HG03095 (cell line): ENCODE results near the gene RNPEPL1.

Experiments
- ATAC-seq: cut with Tn5 transposase; IDR thresholded peaks from one replicate; pipeline ENCODE4 v1.9.1; 2021; ENCODE audit warnings: moderate library complexity; ENCODE audit not compliant: unreplicated experiment

RNPEPL1 gene

DNA sequence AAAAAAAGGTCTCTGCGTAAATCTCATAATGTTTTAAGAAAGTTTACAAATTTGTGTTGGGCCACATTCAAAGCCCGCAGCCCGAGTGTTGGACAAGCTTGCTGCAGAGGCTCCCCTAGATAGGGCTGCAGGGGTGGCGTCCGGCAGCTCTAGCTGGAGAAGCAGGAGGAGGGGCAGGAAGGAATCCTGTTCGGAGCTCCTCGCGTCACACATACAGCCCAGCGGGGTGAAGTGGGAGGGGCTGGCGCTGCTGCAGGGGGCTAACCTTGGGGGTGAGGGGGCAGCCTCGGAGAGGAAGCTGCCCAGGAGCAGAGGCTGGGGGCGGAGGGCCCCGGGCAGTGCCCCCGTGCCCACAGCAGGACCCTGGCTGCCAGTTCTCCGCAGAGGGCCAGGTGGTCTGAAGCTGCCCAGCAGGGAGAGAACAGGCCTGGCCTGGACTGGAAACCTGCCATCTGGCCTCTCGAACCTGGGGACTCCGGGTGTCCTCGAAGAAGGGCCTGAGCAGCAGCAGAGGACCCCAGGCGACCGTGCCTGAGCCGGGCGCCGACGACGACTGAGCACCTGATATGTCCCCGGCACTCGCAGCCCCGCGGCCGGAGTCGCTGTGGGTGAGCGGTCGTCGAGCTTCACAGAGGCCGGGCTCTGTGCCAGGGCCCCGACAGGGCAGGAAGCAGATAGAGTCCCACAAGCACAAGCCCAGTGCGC lies 54.4 kb downstream of the RNPEPL1 start:
- ATAC-seq = no peak

DNA sequence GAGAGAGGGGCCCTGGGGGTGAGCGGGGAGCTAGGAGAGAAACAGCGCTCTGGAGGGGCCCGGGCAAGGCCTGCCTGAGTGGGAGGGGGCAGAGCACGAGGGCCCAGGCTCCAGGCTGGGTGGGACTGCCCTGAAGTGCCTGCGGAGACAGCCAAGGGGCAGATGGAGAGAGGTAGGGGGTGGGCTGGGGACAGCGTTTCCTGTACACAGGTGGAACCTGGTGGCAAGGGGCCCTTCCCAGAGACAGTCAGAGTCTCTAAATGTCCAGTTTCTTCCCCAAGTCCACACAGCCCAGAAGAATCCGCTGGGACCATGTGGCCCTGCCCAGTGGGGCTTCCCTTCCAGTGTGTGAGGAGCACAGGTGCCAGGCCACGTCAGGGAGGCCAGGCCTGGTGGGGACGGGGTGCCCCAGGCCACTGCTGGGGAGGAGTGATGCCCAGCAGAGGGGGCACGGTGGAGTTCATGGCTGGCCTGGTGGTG lies 55.3 kb downstream of the RNPEPL1 start:
- no peak for ATAC-seq

DNA sequence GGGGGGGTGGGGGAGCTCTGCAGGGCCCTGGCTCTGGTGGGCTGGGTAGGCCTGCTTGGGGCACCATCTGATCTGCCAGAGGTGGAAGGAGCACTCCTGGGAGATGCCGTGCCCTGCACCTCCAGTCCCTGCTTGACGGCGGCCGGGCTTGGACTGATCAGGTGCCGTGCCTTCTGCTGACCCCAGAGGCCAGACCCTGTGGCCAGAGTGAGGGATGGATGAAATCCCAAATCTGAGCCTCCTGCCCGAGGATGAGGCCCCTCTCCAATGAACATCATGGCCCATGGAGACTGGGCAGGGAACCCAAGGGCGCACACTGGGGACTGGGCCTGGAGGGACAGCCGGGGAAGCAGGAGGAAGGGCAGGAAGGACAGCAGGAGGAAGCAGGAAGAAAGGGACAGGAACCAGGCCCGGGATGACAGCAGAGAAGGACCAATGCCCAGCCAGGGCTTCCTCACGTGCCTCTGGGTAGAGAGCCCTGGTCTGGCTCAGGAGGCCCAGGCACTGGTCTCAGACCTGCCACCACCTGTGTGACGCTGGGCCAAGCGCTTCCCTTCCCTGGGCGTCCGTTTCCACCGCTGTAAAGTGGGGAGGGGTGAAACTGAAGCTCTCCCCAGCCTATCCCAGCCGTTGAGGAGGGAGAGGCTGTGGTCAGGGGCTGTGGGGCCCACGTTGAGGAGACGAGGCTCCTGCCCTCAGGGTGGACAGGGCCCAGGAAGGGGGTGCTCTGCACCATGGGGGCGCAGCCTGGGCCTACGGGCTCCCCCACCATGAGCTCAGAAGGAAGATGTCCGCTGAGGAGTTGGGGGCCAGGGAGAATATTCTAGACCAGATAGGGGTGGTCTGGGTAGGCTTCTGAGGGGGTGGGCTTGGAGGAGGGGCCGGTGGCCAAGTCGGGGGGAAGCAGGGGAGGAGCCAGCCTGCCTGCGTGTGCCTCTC lies 56.0 kb downstream of the RNPEPL1 start:
- no peak for ATAC-seq

DNA sequence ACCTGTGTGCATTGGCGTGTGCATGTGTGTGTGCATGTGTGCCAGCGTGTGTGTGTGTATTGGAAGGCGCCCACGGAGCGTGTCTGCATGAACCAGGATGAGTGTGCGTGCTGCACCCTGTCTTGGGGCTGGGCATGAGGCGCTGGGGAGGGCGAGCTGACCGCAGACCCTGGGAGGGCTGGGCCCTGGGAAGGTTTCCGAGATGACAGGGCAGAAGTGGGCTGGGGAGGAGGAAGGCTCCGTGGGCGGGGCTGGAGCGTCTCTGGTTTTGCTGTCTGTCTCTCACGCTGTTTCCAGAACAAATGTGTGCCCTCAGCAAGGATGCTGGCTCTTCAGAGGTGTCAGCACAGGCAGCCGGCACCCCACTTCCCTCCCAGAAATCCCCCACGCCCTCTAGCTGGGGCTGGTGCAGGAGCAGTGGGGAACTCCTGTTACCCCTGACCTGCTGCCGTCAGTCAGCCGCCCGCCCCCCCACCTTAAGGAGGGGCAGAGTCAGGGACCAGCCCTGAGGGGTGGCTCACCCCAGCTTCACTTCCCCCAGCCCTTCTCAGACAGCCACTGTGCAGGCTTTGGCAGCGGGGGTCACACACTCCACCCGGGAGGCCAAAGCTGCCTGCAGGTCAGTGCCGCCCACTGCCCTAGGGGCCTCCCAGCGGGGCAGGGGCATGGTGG lies 56.8 kb downstream of the RNPEPL1 start, which contains the start of gene GPR35:
Gene GPR35, plus strand, starts transcription at position 531 of the 672 bp plus-strand sequence. CDS start 4,473 bp downstream, outside the sequence.
- ATAC-seq = no peak

DNA sequence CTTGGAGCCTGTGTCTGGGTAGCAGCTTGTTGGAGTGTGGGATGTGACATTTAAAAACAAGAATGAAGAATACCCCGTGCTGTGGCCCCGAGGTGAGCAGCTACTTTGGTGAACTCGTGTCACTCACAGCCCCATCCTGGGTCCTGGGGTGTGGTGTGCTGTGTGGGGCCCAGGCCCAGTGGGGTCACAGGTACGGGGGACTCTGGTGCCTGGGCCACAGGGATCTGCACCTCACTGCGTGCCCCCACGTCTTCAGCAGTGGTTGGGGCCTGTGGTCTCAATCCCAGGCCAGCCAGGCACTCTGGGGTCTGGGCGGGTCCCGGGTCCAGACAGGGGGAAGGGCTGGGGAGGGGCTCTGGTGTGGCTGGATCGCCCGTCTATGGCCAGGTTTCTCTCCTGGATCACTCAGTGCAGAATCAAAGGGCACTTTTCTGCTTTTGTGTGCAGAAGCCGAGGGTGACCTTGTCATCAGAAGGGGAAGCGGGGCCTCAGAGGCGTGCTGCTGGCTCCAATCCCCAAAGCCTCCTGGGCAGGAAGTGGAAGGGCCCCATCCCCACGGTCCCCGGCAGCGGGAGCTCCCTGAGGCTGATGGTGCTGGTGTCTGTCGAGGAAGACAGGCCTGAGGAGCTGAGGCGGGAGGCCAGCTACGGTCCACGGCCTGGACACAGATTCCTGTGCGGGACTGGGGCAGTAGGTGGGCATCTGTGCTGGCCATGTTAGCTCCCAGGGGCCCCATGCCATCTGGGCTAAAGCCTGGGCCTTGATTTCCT lies 58.4 kb downstream of the RNPEPL1 start:
- ATAC-seq = no peak

DNA sequence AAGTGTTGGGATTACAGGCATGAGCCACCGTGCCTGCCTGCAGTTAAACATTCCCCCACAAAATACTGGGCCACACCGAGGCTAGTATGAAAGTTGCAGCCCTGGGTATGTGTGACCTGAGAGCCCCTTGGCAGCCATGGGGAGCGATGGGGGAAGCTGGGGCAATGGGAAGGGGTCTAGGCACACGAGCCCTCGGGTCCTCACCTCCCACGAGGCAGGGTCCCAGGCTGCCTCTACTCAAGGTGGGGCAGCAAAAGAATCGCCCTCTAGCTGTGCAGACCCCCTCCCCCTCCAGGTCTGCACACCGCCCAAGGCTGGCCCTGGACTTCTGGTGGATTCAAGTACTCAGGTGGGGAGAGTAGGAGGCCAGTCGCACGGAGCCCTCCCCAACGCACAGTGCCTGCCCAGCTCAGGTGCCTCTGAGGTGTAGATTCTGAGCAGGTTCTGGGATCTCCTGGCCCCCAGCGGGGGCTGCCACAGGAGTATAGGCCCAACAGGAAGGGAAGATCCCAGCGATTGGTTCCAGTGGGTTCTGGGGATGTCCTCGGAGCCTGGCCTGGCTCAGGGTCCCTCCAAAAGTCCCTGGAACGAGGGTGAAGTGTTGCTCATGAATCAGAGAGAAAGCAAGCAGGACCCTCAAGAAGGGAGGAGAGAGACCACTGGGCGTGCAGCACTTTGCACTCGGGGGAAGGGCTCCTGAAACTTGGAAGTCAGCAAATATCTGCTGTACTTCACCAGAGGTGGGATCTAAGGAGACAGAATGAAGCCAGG lies 59.6 kb downstream of the RNPEPL1 start:
- ATAC-seq = no peak

DNA sequence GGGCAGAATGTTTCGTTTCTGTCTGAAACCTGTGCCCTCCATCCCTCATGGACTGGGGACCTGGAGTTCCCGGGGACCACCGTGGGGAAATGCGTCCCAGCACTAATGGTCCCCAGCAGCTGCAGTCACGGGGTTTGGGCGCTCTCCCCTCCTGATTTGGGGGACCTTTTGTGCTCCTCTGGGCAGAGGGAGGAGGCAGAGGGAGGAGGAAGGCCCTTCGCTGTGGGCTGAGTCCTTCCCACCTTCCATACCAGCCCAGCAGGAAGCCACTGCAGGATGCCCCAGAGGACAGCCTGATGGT lies 60.2 kb downstream of the RNPEPL1 start:
- ATAC-seq = no peak

DNA sequence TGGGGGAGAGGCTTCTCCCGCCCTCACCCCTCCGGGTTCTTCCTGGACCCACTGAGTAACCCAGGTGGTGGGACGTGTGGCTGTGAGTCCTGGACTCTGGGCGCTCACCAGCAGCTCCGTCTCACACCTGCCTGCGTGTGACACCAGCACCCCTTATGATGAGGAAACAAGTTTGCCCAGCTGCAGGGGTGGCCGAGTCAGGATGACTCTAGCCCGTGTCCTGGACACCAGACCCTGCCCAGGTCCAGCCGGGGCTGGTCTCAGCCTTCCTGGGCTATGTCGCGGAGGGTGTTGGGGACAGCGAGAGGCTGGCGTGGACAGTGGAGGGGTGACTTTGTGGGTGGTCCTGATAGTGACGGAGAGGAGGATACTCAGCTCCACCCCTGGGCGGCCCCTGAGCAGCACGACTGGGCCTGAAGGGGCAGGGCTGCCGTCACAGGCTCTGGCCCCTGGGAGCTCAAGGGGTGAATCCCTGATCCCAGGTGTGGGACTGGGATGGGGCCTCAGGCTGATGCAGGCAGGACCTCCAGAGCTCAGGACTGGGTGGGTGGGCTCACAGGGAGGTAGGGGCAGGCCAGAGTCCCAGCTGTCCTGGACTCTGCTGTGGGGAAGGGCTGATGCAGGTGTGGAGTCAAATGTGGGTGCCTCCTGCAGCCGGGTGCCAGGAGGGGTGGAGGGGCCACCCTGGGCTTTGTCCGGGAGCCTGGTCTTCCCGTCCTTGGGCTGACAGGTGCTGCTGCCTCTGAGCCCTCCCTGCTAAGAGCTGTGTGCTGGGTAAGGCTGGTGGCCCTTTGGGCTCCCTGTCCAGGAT lies 60.7 kb downstream of the RNPEPL1 start:
- ATAC-seq = no peak

DNA sequence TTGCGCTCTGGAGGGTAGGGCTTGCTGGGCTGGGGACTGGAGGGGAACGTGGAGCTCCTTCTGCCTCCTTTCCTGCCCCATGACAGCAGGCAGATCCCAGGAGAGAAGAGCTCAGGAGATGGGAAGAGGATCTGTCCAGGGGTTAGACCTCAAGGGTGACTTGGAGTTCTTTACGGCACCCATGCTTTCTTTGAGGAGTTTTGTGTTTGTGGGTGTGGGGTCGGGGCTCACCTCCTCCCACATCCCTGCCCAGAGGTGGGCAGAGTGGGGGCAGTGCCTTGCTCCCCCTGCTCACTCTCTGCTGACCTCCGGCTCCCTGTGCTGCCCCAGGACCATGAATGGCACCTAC lies 61.3 kb downstream of the RNPEPL1 start:
- ATAC-seq = no peak

DNA sequence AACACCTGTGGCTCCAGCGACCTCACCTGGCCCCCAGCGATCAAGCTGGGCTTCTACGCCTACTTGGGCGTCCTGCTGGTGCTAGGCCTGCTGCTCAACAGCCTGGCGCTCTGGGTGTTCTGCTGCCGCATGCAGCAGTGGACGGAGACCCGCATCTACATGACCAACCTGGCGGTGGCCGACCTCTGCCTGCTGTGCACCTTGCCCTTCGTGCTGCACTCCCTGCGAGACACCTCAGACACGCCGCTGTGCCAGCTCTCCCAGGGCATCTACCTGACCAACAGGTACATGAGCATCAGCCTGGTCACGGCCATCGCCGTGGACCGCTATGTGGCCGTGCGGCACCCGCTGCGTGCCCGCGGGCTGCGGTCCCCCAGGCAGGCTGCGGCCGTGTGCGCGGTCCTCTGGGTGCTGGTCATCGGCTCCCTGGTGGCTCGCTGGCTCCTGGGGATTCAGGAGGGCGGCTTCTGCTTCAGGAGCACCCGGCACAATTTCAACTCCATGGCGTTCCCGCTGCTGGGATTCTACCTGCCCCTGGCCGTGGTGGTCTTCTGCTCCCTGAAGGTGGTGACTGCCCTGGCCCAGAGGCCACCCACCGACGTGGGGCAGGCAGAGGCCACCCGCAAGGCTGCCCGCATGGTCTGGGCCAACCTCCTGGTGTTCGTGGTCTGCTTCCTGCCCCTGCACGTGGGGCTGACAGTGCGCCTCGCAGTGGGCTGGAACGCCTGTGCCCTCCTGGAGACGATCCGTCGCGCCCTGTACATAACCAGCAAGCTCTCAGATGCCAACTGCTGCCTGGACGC lies 61.9 kb downstream of the RNPEPL1 start:
- ATAC-seq = no peak
